Keratinocyte (primary cell): ENCODE data around the gene LRCOL1. TPM values are rescaled to one million over a fixed set of nuclear protein-coding genes. Genes with fewer than 3 reads are reported as not detected.

ENCODE experiments used
- DNase-seq: peaks from one replicate; pipeline ENCODE4 v3.0.0-alpha.2; 2011; ENCODE audit warnings: low read depth, missing footprints, low spot score
- FAIRE-seq: peaks from 2 replicates; lab custom pipeline; 2011; peaks lifted over from hg19 to GRCh38; lab: Jason Lieb, UNC
- H2AFZ ChIP-seq: 2 replicates; pipeline ENCODE4 v1.6.0; 2012; ENCODE audit warnings: low read length, control low read depth, inconsistent platforms; ENCODE audit not compliant: control insufficient read depth
- H3K27ac ChIP-seq: 2 replicates; pipeline ENCODE4 v1.5.1; 2011; ENCODE audit warnings: low read length; ENCODE audit not compliant: control insufficient read depth, insufficient read depth
- H3K27me3 ChIP-seq: 3 replicates; pipeline ENCODE4 v1.6.0; 2011; ENCODE audit warnings: low read length; ENCODE audit not compliant: control insufficient read depth, insufficient read depth; ENCODE audit errors: extremely low read depth
- H3K36me3 ChIP-seq, 2 experiments: 2 replicates in 1 of 2; 3 replicates in 1 of 2; pipeline ENCODE4 v1.5.1; 2011; ENCODE audit warnings: low read length in 2 of 2, mild to moderate bottlenecking in 1 of 2; ENCODE audit not compliant: control insufficient read depth in 2 of 2, insufficient read depth in 2 of 2; ENCODE audit errors: extremely low read depth in 1 of 2
- H3K4me1 ChIP-seq: 3 replicates; pipeline ENCODE4 v1.5.1; 2011; ENCODE audit warnings: low read length; ENCODE audit not compliant: control insufficient read depth, insufficient read depth; ENCODE audit errors: extremely low read depth
- H3K4me2 ChIP-seq: 3 replicates; pipeline ENCODE4 v1.6.0; 2011; ENCODE audit warnings: low read depth, low read length; ENCODE audit not compliant: control insufficient read depth, insufficient read depth; ENCODE audit errors: extremely low read depth
- H3K4me3 ChIP-seq, 3 experiments: fragments of 200-600 bp in 1 of 3; sonication (generic) in 1 of 3; 2 replicates in 2 of 3; 3 replicates in 1 of 3; pipeline ENCODE4 v1.5.1; 2011 to 2016; ENCODE audit warnings: low read length in 3 of 3, mild to moderate bottlenecking in 3 of 3, control low read depth in 2 of 3, inconsistent platforms in 1 of 3, low read depth in 1 of 3, mixed read lengths in 1 of 3, mixed run types in 1 of 3, moderate library complexity in 1 of 3; ENCODE audit not compliant: control insufficient read depth in 2 of 3, insufficient read depth in 2 of 3; ENCODE audit errors: extremely low read depth in 1 of 3
- H3K79me2 ChIP-seq: 2 replicates; pipeline ENCODE4 v1.6.0; 2012; ENCODE audit warnings: low read length; ENCODE audit not compliant: control insufficient read depth, insufficient read depth
- H3K9ac ChIP-seq: 3 replicates; pipeline ENCODE4 v1.6.0; 2011; ENCODE audit warnings: low read length; ENCODE audit not compliant: control insufficient read depth, insufficient read depth; ENCODE audit errors: extremely low read depth
- H3K9me1 ChIP-seq: 3 replicates; pipeline ENCODE4 v1.6.0; 2011; ENCODE audit warnings: low read length; ENCODE audit not compliant: control insufficient read depth, insufficient read depth; ENCODE audit errors: extremely low read depth
- H3K9me3 ChIP-seq: 2 replicates; pipeline ENCODE4 v1.5.1; 2012; ENCODE audit warnings: low read depth, low read length; ENCODE audit not compliant: control insufficient read depth
- H4K20me1 ChIP-seq: 3 replicates; pipeline ENCODE4 v1.6.0; 2011; ENCODE audit warnings: low read length; ENCODE audit not compliant: control insufficient read depth, insufficient read depth; ENCODE audit errors: extremely low read depth
- EZH2 ChIP-seq: IDR thresholded peaks from one replicate; pipeline ENCODE4 v1.6.1; 2012; ENCODE audit warnings: inconsistent platforms, mild to moderate bottlenecking, low read length, moderate library complexity
- dilution Hi-C: fragments of 300-500 bp; cut with MboI; formaldehyde crosslinking; loops from one replicate; pipeline ENCODE4 v1.7.0; 2020; ENCODE audit warnings: low sequenced_read_pairs; ENCODE audit not compliant: extremely low pct_ligation_motif_present
- polyA plus RNA-seq, 5 experiments: library from polyadenylated mRNA; depleted of rRNA in 3 of 5; stranded (reverse) in 3 of 5; stranded (forward) in 1 of 5; unstranded in 1 of 5; fragments of >200 nt; gene quantifications; 1 replicate in 1 of 5; 2 replicates in 3 of 5; 3 replicates in 1 of 5; pipeline versions ENCODE4 v1.2.1 to v1.2.3, GENCODE V29; 2011 to 2012; ENCODE audit warnings: missing spikeins in 2 of 5, low read depth in 1 of 5, low replicate concordance in 1 of 5
- TF ChIP-seq, protein P1 (sequence below), 3 experiments: IDR thresholded peaks in 1 of 3; conservative IDR thresholded peaks in 1 of 3; optimal IDR thresholded peaks in 1 of 3; 2 replicates in 2 of 3; 3 replicates in 1 of 3; pipeline versions ENCODE3 to v1.5.1; 2011; ENCODE audit warnings: low read length in 3 of 3, mild to moderate bottlenecking in 3 of 3, moderate library complexity in 2 of 3, control low read depth in 1 of 3, inconsistent platforms in 1 of 3; ENCODE audit not compliant: insufficient read depth in 2 of 3; ENCODE audit errors: extremely low read depth in 1 of 3

The LRCOL1 gene
- polyA plus RNA-seq, 1 donor (not counting 4 experiments of a cell fraction or from before 2014, with no cell fraction given): not detected

- Histone ChIP-seq H3K4me1 (peaks cover 12% of the 10 kb centered on the region), H3K9me1 (no peaks in the 10 kb centered on the region), H3K79me2 (peaks cover 31% of the 10 kb centered on the region), H3K9ac (peak overlapping the region; percentile 81), H3K4me3 (peak overlapping the region; percentile 66 to 79 (median 77)), H3K27ac (peak overlapping the region; percentile 40), H2AFZ (peak overlapping the region; percentile 19), H4K20me1 (peaks cover 15% of the 10 kb centered on the region), H3K36me3 (peaks cover 2 to 4% of the 10 kb centered on the region in 2 experiments), H3K4me2 (peak overlapping the region; percentile 85), H3K27me3 (no peaks in the 10 kb centered on the region), H3K9me3 (no peaks in the 10 kb centered on the region)
- FAIRE-seq (no peak), DNase-seq (peak; percentile 50)
- dilution Hi-C loops: no loop called here
- TF ChIP-seq EZH2: no peak
- TF ChIP-seq, protein P1, sequence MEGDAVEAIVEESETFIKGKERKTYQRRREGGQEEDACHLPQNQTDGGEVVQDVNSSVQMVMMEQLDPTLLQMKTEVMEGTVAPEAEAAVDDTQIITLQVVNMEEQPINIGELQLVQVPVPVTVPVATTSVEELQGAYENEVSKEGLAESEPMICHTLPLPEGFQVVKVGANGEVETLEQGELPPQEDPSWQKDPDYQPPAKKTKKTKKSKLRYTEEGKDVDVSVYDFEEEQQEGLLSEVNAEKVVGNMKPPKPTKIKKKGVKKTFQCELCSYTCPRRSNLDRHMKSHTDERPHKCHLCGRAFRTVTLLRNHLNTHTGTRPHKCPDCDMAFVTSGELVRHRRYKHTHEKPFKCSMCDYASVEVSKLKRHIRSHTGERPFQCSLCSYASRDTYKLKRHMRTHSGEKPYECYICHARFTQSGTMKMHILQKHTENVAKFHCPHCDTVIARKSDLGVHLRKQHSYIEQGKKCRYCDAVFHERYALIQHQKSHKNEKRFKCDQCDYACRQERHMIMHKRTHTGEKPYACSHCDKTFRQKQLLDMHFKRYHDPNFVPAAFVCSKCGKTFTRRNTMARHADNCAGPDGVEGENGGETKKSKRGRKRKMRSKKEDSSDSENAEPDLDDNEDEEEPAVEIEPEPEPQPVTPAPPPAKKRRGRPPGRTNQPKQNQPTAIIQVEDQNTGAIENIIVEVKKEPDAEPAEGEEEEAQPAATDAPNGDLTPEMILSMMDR (optimal IDR thresholded peaks at IDR 0.05 in 1 of 3, IDR thresholded peaks at IDR 0.05 in 1 of 3, conservative IDR thresholded peaks at IDR 0.05 in 1 of 3; ENCODE audit: extremely low read depth in 1 of 3, insufficient read depth in 2 of 3, low read length in 3 of 3): peak; percentile 75 to 89 (median 82)
These were observed 49.6 kb downstream of the LRCOL1 start for GRCh38 chr12:132560614-132561426.

DNA sequence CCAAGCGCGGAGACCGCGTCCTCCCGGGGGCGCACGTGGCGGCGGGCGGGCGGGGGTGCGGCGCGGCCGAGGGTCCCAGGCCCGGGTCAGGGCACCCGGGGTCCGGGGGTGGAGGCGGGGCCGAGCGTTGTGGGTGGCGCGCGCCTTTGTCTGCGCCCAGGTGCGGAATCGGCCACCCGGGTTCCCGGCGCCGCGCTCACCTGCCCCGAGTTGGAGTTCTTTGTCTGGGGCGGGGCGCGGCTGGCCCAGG is 50.1 kb downstream of the LRCOL1 start:
- Histone ChIP-seq H3K9me3 (no peaks in the 10 kb centered on the region), H3K27ac (no peak overlapping the region), H4K20me1 (peaks cover 11% of the 10 kb centered on the region), H3K9ac (peak overlapping the region; percentile 81), H3K4me1 (peaks cover 12% of the 10 kb centered on the region), H3K4me3 (peak overlapping the region; percentile 66 to 79 (median 77)), H3K79me2 (peaks cover 26% of the 10 kb centered on the region), H2AFZ (no peak overlapping the region), H3K9me1 (no peaks in the 10 kb centered on the region), H3K4me2 (peak overlapping the region; percentile 16), H3K27me3 (no peaks in the 10 kb centered on the region), H3K36me3 (peaks cover 2% of the 10 kb centered on the region in 2 experiments)
- dilution Hi-C loops: no loop called here
- DNase-seq (no peak), FAIRE-seq (no peak)
- TF ChIP-seq, protein P1 (optimal IDR thresholded peaks at IDR 0.05 in 1 of 3, IDR thresholded peaks at IDR 0.05 in 1 of 3, conservative IDR thresholded peaks at IDR 0.05 in 1 of 3; ENCODE audit: extremely low read depth in 1 of 3, insufficient read depth in 2 of 3, low read length in 3 of 3): no peak
- no peak for TF ChIP-seq EZH2
